Trophoblast cell (in vitro differentiated cells and primary cell): ENCODE data around the gene FRMD5.
A peak's percentile ranks its signal among the peaks of the same experiment; 100 is the strongest.

Experiments
- DNase-seq, 2 donors: peaks; one replicate each; pipeline ENCODE4 v3.0.0-alpha.2; 2016
- H2AFZ ChIP-seq: 2 replicates; pipeline ENCODE4 v1.6.1; 2013; ENCODE audit warnings: low read length, moderate library complexity, mild to moderate bottlenecking; ENCODE audit not compliant: insufficient read depth, poor library complexity
- H2AK5ac ChIP-seq: 2 replicates; pipeline ENCODE4 v1.6.1; 2013; ENCODE audit warnings: mild to moderate bottlenecking, low read length
- H2BK120ac ChIP-seq: 2 replicates; pipeline ENCODE4 v1.6.1; 2013; ENCODE audit warnings: low read length, mild to moderate bottlenecking, moderate library complexity; ENCODE audit not compliant: insufficient read depth, poor library complexity
- H2BK12ac ChIP-seq: 2 replicates; pipeline ENCODE4 v1.6.1; 2013; ENCODE audit warnings: mild to moderate bottlenecking, low read length, moderate library complexity
- H2BK5ac ChIP-seq: 2 replicates; pipeline ENCODE4 v1.6.1; 2013; ENCODE audit warnings: low read length, low read depth, moderate library complexity, mild to moderate bottlenecking; ENCODE audit not compliant: poor library complexity
- H3K14ac ChIP-seq: 2 replicates; pipeline ENCODE4 v1.6.1; 2013; ENCODE audit warnings: mild to moderate bottlenecking, low read length
- H3K18ac ChIP-seq: 2 replicates; pipeline ENCODE4 v1.6.1; 2013; ENCODE audit warnings: mild to moderate bottlenecking, low read length
- H3K23ac ChIP-seq: 2 replicates; pipeline ENCODE4 v1.6.1; 2013; ENCODE audit warnings: low read length
- H3K27ac ChIP-seq: 2 replicates; pipeline ENCODE4 v1.5.1; 2013; ENCODE audit warnings: low read depth, mild to moderate bottlenecking, inconsistent platforms, low read length, moderate library complexity
- H3K27me3 ChIP-seq: 2 replicates; pipeline ENCODE4 v1.6.1; 2013; ENCODE audit warnings: inconsistent platforms, mild to moderate bottlenecking, low read length, moderate library complexity; ENCODE audit not compliant: insufficient read depth
- H3K36me3 ChIP-seq, 2 experiments: 1 replicate in 1 of 2; 2 replicates in 1 of 2; pipeline ENCODE4 v1.6.1; 2013; ENCODE audit warnings: low read length in 2 of 2, mild to moderate bottlenecking in 2 of 2, moderate library complexity in 1 of 2; ENCODE audit not compliant: insufficient read depth in 2 of 2, control insufficient read depth in 1 of 2
- H3K4ac ChIP-seq: 2 replicates; pipeline ENCODE4 v1.6.1; 2013; ENCODE audit warnings: low read depth, mild to moderate bottlenecking, low read length, moderate library complexity
- H3K4me1 ChIP-seq, 2 experiments: 1 replicate in 1 of 2; 2 replicates in 1 of 2; pipeline ENCODE4 v1.6.1; 2013; ENCODE audit warnings: low read length in 2 of 2, mild to moderate bottlenecking in 2 of 2, moderate library complexity in 1 of 2; ENCODE audit not compliant: insufficient read depth in 2 of 2, control insufficient read depth in 1 of 2
- H3K4me2 ChIP-seq: 2 replicates; pipeline ENCODE4 v1.6.1; 2013; ENCODE audit warnings: inconsistent platforms, mild to moderate bottlenecking, low read length, moderate library complexity
- H3K4me3 ChIP-seq: 2 replicates; pipeline ENCODE4 v1.5.1; 2013; ENCODE audit warnings: mild to moderate bottlenecking, low read depth, low read length, inconsistent platforms
- H3K79me1 ChIP-seq: one replicate; pipeline ENCODE4 v1.6.1; 2013; ENCODE audit warnings: low read length
- H3K79me2 ChIP-seq: 2 replicates; pipeline ENCODE4 v1.6.1; 2013; ENCODE audit warnings: low read length, mild to moderate bottlenecking; ENCODE audit not compliant: control insufficient read depth, insufficient read depth, poor library complexity
- H3K9ac ChIP-seq: 2 replicates; pipeline ENCODE4 v1.6.1; 2013; ENCODE audit warnings: mild to moderate bottlenecking, low read length
- H3K9me3 ChIP-seq: 2 replicates; pipeline ENCODE4 v1.6.1; 2013; ENCODE audit warnings: low read depth, mild to moderate bottlenecking, control low read depth, inconsistent platforms, low read length; ENCODE audit not compliant: insufficient read depth
- H4K12ac ChIP-seq: 2 replicates; pipeline ENCODE4 v1.6.1; 2013; ENCODE audit warnings: low read depth, mild to moderate bottlenecking, low read length, moderate library complexity
- H4K8ac ChIP-seq: 2 replicates; pipeline ENCODE4 v1.6.1; 2013; ENCODE audit warnings: low read depth, mild to moderate bottlenecking, low read length, moderate library complexity
- H4K91ac ChIP-seq: one replicate; pipeline ENCODE4 v1.6.1; 2013; ENCODE audit warnings: low read depth, mild to moderate bottlenecking, low read length, moderate library complexity
- WGBS: extraction: QIAGEN DNeasy Blood & Tissue Kit; methylation state at CpG from one replicate; pipeline ENCODE4 v1.1.7; 2013; ENCODE audit warnings: missing lambda C conversion rate; ENCODE audit not compliant: insufficient read length, insufficient coverage; ENCODE audit errors: extremely low coverage; 5-methylcytosine and 5-hydroxymethylcytosine counted together

FRMD5 gene

DNA sequence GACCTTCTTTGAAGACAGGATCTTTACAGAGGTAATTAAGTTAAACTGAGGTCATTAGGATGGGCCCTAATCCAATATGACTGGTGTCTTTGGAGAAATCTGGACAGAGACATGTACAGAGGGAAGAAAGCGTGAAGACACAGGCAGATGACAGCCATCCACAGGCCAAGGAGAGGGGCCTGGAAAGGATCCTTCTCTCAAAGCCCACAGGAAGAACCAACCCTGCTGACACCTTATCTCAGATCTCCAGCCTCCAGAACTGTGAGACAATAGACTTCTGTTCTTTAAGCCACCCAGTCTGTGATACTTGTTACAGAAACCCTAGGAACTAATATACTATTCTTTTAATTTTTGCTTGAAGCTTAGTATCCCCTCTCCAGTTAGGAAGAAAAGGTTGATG, 294.1 kb downstream of the FRMD5 start:
- Histone ChIP-seq H3K23ac (no peak overlapping the region), H3K18ac (no peak overlapping the region), H2BK120ac (no peak overlapping the region), H2AK5ac (no peak overlapping the region), H4K12ac (no peak overlapping the region), H4K8ac (no peak overlapping the region), H3K36me3 (no peaks in the 10 kb centered on the region), H3K14ac (no peak overlapping the region), H3K9ac (no peak overlapping the region), H2BK12ac (no peak overlapping the region), H2BK5ac (no peak overlapping the region), H3K79me1 (peaks cover 2% of the 10 kb centered on the region), H3K9me3 (no peaks in the 10 kb centered on the region), H3K79me2 (no peaks in the 10 kb centered on the region), H3K27ac (no peak overlapping the region), H3K27me3 (no peaks in the 10 kb centered on the region), H3K4me2 (no peak overlapping the region), H2AFZ (no peak overlapping the region), H3K4ac (no peak overlapping the region), H3K4me1 (peaks cover 5% of the 10 kb centered on the region in 2 experiments), H3K4me3 (no peak overlapping the region), H4K91ac (no peak overlapping the region)
- no peak for DNase-seq
- no CpG with 5 or more reads among the region's 1 CpG for WGBS

DNA sequence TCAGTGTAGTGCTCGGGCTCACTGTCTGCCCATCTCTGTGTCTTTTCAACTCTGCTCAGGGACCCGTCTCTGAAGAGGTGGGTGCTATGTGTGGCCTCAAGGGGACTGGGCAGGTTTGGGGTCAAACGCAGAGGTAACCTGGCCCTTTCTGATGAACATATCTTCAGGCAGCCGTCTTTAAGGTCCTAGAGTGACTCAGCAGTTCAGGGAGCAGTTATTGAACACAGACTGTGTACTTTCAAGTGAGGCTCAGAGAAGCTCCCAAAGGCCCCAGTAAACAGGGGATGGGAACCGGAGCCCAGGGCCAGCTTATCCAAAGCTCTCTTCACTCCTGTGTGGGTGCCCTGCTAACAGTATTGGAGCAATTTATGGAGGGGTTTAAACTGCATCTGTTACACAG, 295.1 kb downstream of the FRMD5 start:
- DNase-seq = no peak

DNA sequence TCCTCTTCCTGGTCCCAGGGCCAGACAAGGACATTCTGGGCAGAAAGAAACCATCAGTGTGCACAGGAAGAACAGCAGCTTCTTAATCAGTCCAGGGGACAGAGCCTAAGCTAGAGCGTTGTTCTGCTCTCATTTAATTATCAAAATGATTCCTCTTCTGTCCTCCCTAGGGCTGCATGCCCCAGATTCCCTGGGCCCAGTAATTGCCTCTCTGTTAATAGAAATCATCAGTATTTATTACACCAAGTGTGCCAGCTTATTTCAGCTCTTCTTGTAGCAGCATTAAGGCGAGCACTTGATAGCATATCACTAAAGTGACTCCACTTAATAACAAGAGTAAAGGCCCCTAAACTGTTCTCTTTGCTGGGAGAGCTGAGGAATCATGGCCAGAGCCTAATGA, 296.2 kb downstream of the FRMD5 start:
- no peaks in the 10 kb centered on the region for H3K79me2 ChIP-seq

More for the DNA sequence above, 295.1 kb downstream of the FRMD5 start:
- Histone ChIP-seq H3K9ac (no peak overlapping the region), H3K27ac (no peak overlapping the region), H4K8ac (no peak overlapping the region), H3K36me3 (no peaks in the 10 kb centered on the region), H2BK12ac (no peak overlapping the region), H3K14ac (no peak overlapping the region), H3K4me1 (peaks cover 5% of the 10 kb centered on the region in 2 experiments), H3K18ac (no peak overlapping the region), H4K12ac (no peak overlapping the region), H3K23ac (no peak overlapping the region), H2BK120ac (no peak overlapping the region), H3K4ac (no peak overlapping the region), H4K91ac (no peak overlapping the region), H3K79me2 (no peaks in the 10 kb centered on the region), H3K27me3 (no peaks in the 10 kb centered on the region), H3K4me3 (no peak overlapping the region), H3K79me1 (peaks cover 2% of the 10 kb centered on the region), H2BK5ac (no peak overlapping the region), H2AFZ (no peak overlapping the region), H3K4me2 (no peak overlapping the region), H3K9me3 (no peaks in the 10 kb centered on the region), H2AK5ac (no peak overlapping the region)
- WGBS = no CpG with 5 or more reads among the region's 5 CpGs

DNA sequence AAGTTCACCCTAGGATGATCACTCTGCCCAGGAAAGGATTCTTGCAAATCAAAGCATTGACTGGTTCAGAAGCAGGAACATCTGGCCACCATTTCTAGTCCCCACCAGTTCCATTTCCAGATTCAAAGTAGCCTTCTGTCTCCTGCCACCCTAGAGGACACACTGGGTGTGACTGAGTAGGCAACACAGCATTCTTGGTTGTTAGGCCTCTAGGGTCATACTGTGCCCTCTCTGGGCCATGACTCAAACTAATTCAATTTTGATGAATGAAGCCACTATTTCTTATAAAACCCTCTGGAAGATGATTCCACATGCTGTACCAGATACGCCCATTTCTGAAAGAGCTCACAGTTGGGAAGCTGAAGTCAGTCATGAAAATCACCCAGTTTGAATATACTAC, 298.5 kb downstream of the FRMD5 start:
- no CpG with 5 or more reads among the region's 1 CpG for WGBS
- Histone ChIP-seq H2BK120ac (no peak overlapping the region), H3K4me1 (peaks cover 3 to 4% of the 10 kb centered on the region in 2 experiments), H3K9ac (no peak overlapping the region), H4K91ac (no peak overlapping the region), H3K14ac (no peak overlapping the region), H3K36me3 (no peaks in the 10 kb centered on the region), H2AFZ (no peak overlapping the region), H3K27me3 (no peaks in the 10 kb centered on the region), H2BK5ac (no peak overlapping the region), H3K79me2 (no peaks in the 10 kb centered on the region), H2BK12ac (no peak overlapping the region), H3K4me3 (no peak overlapping the region), H3K79me1 (peaks cover 2% of the 10 kb centered on the region), H4K12ac (no peak overlapping the region), H3K4ac (no peak overlapping the region), H2AK5ac (no peak overlapping the region), H3K18ac (no peak overlapping the region), H4K8ac (no peak overlapping the region), H3K27ac (no peak overlapping the region), H3K23ac (peak overlapping the region; percentile 9), H3K4me2 (no peak overlapping the region), H3K9me3 (no peaks in the 10 kb centered on the region)
- no peak for DNase-seq

More for the DNA sequence above, 296.2 kb downstream of the FRMD5 start:
- no peak overlapping the region for H3K23ac ChIP-seq
- no peak overlapping the region for H2AK5ac ChIP-seq
- H2BK12ac ChIP-seq = no peak overlapping the region
- no CpG with 5 or more reads among the region's 2 CpGs for WGBS
- no peaks in the 10 kb centered on the region for H3K9me3 ChIP-seq
- no peak overlapping the region for H4K12ac ChIP-seq
- H3K4ac ChIP-seq = no peak overlapping the region
- no peak overlapping the region for H2AFZ ChIP-seq
- H3K18ac ChIP-seq = no peak overlapping the region
- H3K79me1 ChIP-seq = peaks cover 2% of the 10 kb centered on the region
- H3K4me1 ChIP-seq = peaks cover 5% of the 10 kb centered on the region in 2 experiments
- no peak for DNase-seq
- no peak overlapping the region for H3K9ac ChIP-seq
- no peak overlapping the region for H3K4me3 ChIP-seq
- no peak overlapping the region for H2BK5ac ChIP-seq
- H4K91ac ChIP-seq = no peak overlapping the region
- H4K8ac ChIP-seq = no peak overlapping the region
- H3K36me3 ChIP-seq = no peaks in the 10 kb centered on the region
- no peak overlapping the region for H3K4me2 ChIP-seq
- no peak overlapping the region for H3K14ac ChIP-seq
- H2BK120ac ChIP-seq = no peak overlapping the region
- H3K27me3 ChIP-seq = no peaks in the 10 kb centered on the region
- H3K27ac ChIP-seq = no peak overlapping the region
